Gastroesophageal sphincter (tissue), 4 donors: ENCODE data around the gene MND1. TPM values are rescaled to one million over a fixed set of nuclear protein-coding genes. Genes with fewer than 3 reads are reported as not detected.
A peak's percentile ranks its signal among the peaks of the same experiment; 100 is the strongest.

Experiments
- ATAC-seq: fragments of 150-250 bp; one replicate; pipeline ENCODE4 v1.9.1; 2016; ENCODE audit warnings: mild to moderate bottlenecking, moderate library complexity
- H3K27ac ChIP-seq, 4 donors: fragments of 200-600 bp; sonication (generic) in 3 of 4; 1 replicate in 3 of 4; 2 replicates in 1 of 4; pipeline ENCODE4 v1.5.1; 2016 to 2019
- H3K27me3 ChIP-seq: fragments of 200-600 bp; sonication (generic); one replicate; pipeline ENCODE4 v1.5.1; 2019
- H3K36me3 ChIP-seq, 2 donors: fragments of 200-600 bp; sonication (generic); one replicate each; pipeline ENCODE4 v1.5.1; 2019; ENCODE audit warnings: control low read depth in 1 of 2
- H3K4me1 ChIP-seq, 3 donors: fragments of 200-600 bp; sonication (generic); 1 replicate in 2 of 3; 2 replicates in 1 of 3; pipeline ENCODE4 v1.5.1; 2016 to 2019; ENCODE audit warnings: control low read depth in 2 of 3
- H3K4me3 ChIP-seq, 2 donors: fragments of 200-600 bp; sonication (generic); one replicate each; pipeline ENCODE4 v1.5.1; 2019; ENCODE audit warnings: mild to moderate bottlenecking in 1 of 2, moderate library complexity in 1 of 2
- H3K9me3 ChIP-seq, 3 donors: fragments of 200-600 bp; sonication (generic); one replicate each; pipeline ENCODE4 v1.5.1; 2017 to 2019; ENCODE audit warnings: control low read depth in 2 of 3
- CTCF ChIP-seq, 4 experiments: fragments of 200-600 bp in 2 of 4; fragments of 450-650 bp in 2 of 4; sonication (generic) in 1 of 4; IDR thresholded peaks; one replicate each; pipeline ENCODE4 v1.5.1; 2017 to 2019; ENCODE audit warnings: antibody characterized with exemption in 4 of 4, mild to moderate bottlenecking in 2 of 4, moderate library complexity in 2 of 4
- EP300 ChIP-seq: sonication (generic); formaldehyde crosslinking; IDR thresholded peaks from one replicate; pipeline ENCODE4 v1.6.1; 2017; ENCODE audit warnings: antibody characterized with exemption, mild to moderate bottlenecking
- POLR2A ChIP-seq, 2 donors: fragments of 450-650 bp; IDR thresholded peaks; one replicate each; pipeline ENCODE4 v1.6.1; 2017; ENCODE audit warnings: antibody characterized with exemption in 2 of 2, mild to moderate bottlenecking in 2 of 2, moderate library complexity in 1 of 2
- POLR2AphosphoS5 ChIP-seq: sonication (generic); formaldehyde crosslinking; IDR thresholded peaks from one replicate; pipeline ENCODE4 v1.6.1; 2017; ENCODE audit warnings: antibody characterized with exemption
- WGBS, 2 donors: methylation state at CpG; one replicate each; pipeline ENCODE4 v1.1.5; 2018; ENCODE audit warnings: low coverage in 1 of 2; 5-methylcytosine and 5-hydroxymethylcytosine counted together
- total RNA-seq, 4 donors: library from RNA; depleted of rRNA; stranded (reverse); fragments of >200 nt; gene quantifications; one replicate each; pipeline ENCODE4 v1.1.0, GENCODE V29; 2016

Gene MND1
- total RNA-seq, 4 donors from 2014 or later = 0.78 to 4.8 (median 1.2) TPM; not detected in 1

- ATAC-seq = no peak
- Histone ChIP-seq H3K4me3 (no peak overlapping the region), H3K27ac (peak overlapping the region in 3 of 4 donors; percentile 59 to 72 (median 64)), H3K9me3 (no peaks in the 10 kb centered on the region), H3K4me1 (peaks cover 0 to 24% (median 0%) of the 10 kb centered on the region in 3 donors), H3K27me3 (no peaks in the 10 kb centered on the region), H3K36me3 (no peaks in the 10 kb centered on the region)
- 79 to 85% methylated on average over 3 to 4 of the region's 4 CpGs for WGBS, 2 donors
- no peak for TF ChIP-seq EP300
- TF ChIP-seq CTCF (IDR thresholded peaks at IDR 0.05) = no peak
- TF ChIP-seq POLR2A (IDR thresholded peaks at IDR 0.05) = no peak
- TF ChIP-seq POLR2AphosphoS5 = no peak
These were observed 83.0 kb downstream of the MND1 start for GRCh38 chr4:153427363-153428071.

- H3K36me3 ChIP-seq = no peaks in the 10 kb centered on the region
- H3K9me3 ChIP-seq = no peaks in the 10 kb centered on the region
- no peak for TF ChIP-seq EP300
- no peak for TF ChIP-seq CTCF (IDR thresholded peaks at IDR 0.05)
- no peak for TF ChIP-seq POLR2AphosphoS5
- TF ChIP-seq POLR2A (IDR thresholded peaks at IDR 0.05) = no peak
- no peak overlapping the region for H3K4me3 ChIP-seq
- H3K4me1 ChIP-seq = peaks cover 0 to 24% (median 0%) of the 10 kb centered on the region in 3 donors
- H3K27me3 ChIP-seq = no peaks in the 10 kb centered on the region
- 26 to 40% methylated on average over 3 of the region's 3 CpGs for WGBS, 2 donors
- peak; percentile 55 for ATAC-seq
- peak overlapping the region; percentile 55 to 72 (median 62) for H3K27ac ChIP-seq
These were observed 84.5 kb downstream of the MND1 start for GRCh38 chr4:153428941-153429475.

- peak overlapping the region in 2 of 4 donors; percentile 17 to 48 for H3K27ac ChIP-seq
- peak; percentile 64 for ATAC-seq
- H3K27me3 ChIP-seq = no peaks in the 10 kb centered on the region
- no peaks in the 10 kb centered on the region for H3K36me3 ChIP-seq
- TF ChIP-seq POLR2AphosphoS5 (peak; percentile 30), POLR2A (IDR thresholded peaks at IDR 0.05) (no peak), EP300 (no peak), CTCF (IDR thresholded peaks at IDR 0.05) (peak; percentile 25 to 72 (median 48))
- no peaks in the 10 kb centered on the region for H3K9me3 ChIP-seq
- no peak overlapping the region for H3K4me3 ChIP-seq
- 69 to 73% methylated on average over 7 to 12 of the region's 12 CpGs for WGBS, 2 donors
- H3K4me1 ChIP-seq = peaks cover 0 to 16% (median 0%) of the 10 kb centered on the region in 3 donors
These were observed 88.7 kb downstream of the MND1 start for GRCh38 chr4:153432965-153433753.

GRCh38 chr4:153433754-153434105, 89.2 kb downstream of the MND1 start:
- TF ChIP-seq CTCF (IDR thresholded peaks at IDR 0.05) (no peak), POLR2AphosphoS5 (no peak), POLR2A (IDR thresholded peaks at IDR 0.05) (no peak), EP300 (no peak)
- H3K27me3 ChIP-seq = no peaks in the 10 kb centered on the region
- H3K4me3 ChIP-seq = no peak overlapping the region
- no peaks in the 10 kb centered on the region for H3K36me3 ChIP-seq
- 78 to 100% methylated on average over 1 to 3 of the region's 3 CpGs for WGBS, 2 donors
- no peaks in the 10 kb centered on the region for H3K9me3 ChIP-seq
- H3K4me1 ChIP-seq = peaks cover 0 to 14% (median 0%) of the 10 kb centered on the region in 3 donors
- no peak for ATAC-seq
- no peak overlapping the region for H3K27ac ChIP-seq
